GM18511 (cell line): ENCODE measurements around the gene DIP2C.
"Not testable (repeated sequence)": the region's sequence is repeated elsewhere in the genome, so short reads cannot be mapped to it uniquely, and the experiment has no call there.

Experiments
- ATAC-seq: cut with Tn5 transposase; IDR thresholded peaks from one replicate; pipeline ENCODE4 v1.9.1; 2021; ENCODE audit warnings: mild to moderate bottlenecking, moderate library complexity; ENCODE audit not compliant: unreplicated experiment

DIP2C gene

DNA sequence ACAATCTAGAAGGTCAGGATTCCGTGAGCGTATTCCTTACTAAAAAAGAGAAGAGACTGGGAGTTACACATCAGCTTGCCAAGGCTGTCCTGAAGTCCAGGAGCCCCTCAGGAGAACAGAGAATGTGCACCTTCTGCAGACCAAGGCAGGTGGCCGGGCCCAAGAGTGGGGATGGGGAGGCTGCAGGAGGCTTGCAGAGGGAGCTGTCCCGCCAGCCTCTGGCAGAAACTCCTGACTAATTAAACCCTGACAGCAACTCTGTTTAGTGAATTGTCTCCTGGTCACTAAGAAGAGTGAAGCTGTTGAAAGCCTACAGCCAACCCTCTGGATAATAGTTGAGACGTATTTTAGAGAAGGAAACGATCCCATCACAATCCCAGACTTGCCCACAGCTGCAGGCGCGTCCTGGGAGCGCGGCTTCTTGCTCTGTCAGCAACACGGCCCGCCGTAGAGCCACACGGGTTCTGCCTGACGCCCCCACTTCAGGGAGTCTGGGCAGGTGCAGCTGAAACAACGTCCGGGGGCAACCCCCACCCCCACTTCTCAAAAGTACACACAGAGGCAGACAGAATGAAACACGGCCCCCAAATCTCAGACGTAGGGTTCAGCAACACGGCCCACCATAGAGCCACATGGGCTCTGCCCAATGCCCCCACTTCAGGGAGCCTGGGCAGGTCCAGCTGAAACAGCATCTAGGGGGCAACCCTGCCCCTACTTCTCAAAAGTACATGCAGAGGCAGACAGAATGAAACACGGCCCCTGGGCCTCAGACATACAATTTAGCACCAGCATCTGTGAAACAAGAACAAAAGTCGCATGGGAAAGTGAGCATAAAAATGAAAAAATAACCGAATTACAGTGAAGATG, 45.2 kb downstream of the DIP2C start:
- ATAC-seq, result no peak

DNA sequence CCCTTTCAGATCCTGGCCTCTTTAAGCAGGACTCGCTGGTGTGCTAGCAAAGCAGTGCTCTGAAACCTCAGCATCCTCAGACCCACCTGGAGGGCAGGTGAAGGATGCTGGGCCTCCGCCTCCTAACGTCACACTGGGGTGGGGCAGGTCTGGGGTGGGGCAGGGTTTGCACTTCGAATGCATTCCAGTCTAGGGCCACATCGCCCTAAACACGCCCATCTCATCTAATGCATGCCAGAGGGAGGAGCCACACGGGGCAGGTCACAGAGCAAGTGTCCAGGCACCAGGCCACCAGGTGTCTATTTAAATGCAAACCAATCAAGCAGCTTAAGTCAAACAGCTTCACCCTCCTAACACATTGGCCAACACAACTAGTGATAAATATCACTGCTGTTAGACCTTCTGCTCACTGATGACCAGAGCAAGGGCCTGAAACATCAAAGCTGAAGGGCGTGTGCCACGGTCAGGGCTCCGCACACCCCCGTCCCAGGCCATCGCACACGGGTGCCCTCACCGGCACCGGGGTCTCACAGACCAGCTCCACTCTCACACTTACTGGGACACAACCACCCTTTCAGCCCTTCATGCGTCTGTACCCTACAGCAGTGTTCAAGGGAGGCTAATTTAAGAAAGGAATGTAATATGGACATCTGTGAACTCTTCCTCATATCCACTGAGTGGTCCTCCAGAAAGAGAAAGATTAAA, 47.1 kb downstream of the DIP2C start:
- no peak for ATAC-seq

DNA sequence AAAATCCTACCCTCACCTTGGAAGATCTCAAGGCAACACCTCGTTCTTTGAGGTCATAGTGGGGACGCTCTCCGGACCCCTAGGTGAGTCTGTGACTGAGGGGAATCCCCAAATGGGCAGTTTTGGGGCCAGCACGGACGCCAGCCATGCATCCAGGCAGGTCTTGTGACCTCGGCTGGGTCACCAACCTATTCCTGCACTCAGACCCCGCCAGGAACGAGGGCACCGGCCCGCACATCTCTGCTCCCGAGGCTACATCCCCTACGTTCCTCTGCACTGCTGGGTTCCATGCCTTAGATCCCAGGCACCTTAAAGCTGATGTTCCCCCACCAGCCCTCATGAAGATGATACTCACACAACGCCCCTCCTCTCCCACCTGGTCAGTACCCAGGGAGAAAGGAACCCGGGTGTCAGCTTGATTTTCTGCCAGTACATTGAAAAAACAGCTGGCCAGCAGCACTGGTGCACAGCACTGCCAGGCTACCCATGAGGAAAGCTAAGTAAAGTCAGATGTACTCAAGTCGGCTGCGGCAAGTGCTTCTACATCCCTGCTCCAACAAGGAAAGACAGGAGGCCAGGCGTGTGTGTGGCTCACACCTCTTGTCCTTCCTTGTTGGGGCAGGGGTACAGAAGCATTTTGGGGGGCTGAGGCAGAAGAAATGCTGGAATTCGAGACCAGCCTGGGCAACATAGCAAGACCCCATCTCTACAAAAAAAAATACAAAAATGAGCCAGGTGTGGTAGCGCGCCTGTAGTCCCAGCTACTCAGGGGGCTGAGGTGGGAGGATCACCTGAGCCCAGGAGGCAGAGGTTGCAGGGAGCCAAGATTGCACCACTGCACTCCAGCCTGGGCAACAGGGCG, 48.1 kb downstream of the DIP2C start:
- no peak for ATAC-seq

DNA sequence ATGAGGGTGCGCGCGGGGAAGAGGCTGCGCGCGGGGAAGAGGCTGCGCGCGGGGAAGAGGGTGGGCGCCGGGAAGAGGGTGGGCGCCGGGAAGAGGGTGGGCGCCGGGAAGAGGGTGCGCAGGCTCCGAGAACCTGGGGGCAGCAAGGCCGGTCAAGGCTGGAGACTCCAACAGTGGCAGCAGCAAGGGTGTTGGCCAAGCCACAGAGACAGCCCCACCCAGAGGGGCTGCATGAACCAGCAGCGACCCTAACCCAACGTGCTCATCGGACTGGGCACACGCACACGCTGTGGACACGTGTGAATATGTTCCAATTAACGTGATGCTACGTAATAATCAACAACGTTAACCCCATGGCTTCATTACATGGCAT, 48.8 kb downstream of the DIP2C start:
- ATAC-seq, result no peak

DNA sequence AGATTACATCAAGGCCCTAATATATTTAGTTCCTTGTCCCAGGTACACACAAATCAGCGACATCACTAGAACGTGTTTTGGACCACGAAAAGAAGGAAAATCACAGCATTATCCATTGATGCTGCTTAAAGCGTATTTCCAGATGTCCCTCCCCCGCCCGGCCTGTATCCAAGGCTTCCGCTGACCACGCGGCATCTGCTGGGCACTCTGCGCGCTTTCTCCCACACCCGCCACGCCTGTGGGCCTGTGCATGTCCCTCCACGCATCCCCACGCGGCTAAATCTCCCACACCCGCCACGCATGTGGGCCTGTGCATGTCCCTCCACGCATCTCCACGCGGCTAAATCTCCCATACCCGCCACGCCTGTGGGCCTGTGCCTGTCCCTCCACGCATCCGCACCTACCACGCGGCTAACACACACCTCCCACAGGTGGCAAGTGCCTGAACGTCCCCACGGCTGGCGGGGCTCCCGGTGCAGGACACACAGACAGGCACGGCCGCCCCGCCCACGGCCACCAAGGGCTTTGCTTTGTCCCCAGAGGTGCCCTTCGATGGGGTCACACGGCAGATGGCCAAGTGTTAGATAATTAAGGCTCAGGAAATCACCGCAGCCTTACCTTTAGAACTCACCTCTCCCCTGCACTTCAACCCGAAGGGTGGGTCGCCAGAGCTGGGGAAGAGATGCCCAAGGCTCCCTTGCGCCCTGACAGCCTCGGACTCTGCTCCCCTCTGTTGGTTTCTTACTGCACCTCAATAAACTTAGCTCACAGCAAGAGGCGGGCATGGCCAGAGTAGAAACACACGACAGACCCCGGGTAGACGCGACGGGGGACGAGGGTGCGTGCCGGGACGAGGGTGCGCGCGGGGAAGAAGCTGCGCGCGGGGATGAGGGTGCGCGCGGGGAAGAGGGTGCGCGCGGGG, 49.5 kb downstream of the DIP2C start:
- no peak for ATAC-seq

DNA sequence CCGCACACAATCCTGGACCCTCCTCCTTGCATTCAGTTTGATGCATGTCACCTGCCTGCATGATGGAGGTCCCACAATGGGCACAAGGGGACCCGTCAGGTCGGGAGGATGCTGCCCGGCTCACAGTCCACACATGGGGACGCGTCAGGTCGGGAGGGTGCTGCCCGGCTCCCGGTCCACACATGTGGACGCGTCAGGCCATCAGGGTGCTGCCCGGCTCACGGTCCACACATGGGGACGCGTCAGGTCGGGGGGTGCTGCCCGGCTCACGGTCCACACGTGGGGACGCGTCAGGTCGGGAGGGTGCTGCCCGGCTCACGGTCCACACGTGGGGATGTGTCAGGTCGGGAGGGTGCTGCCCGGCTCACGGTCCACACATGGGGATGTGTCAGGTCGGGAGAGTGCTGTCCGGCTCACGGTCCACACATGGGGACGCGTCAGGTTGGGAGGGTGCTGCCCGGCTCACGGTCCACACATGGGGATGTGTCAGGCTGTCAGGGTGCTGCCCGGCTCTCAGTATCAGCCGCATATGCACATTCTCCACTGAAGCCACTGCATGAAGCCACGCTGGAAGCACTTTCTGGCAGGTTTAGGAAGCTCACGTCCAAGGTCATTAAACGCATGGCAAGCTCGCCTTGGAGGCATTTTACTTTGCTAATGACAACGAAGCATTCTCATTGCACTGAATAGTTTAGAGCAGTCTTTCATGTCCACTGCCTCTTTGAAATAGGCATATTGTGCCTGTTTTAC, 50.3 kb downstream of the DIP2C start:
- ATAC-seq, result no peak

DNA sequence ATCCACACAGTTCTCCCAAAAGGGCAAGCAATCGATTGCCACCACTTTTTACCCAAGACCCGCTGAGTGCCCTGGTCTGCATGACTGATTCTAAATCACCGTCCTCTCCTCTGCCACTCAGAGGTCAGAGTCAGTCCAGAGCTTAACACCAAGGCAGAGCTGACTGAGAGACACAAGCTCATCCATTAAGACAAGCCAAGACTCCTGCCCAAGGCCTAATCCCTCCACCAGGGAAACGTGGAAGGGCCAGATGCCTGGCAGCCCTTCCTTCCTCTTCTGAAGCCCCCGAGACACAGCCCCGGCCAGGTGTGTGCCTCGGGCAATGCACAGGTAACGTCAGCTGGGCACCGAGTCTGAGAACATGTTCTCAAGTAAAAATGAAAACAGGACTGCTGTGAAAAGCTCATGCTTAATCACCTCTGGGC, 51.7 kb downstream of the DIP2C start:
- no peak for ATAC-seq

DNA sequence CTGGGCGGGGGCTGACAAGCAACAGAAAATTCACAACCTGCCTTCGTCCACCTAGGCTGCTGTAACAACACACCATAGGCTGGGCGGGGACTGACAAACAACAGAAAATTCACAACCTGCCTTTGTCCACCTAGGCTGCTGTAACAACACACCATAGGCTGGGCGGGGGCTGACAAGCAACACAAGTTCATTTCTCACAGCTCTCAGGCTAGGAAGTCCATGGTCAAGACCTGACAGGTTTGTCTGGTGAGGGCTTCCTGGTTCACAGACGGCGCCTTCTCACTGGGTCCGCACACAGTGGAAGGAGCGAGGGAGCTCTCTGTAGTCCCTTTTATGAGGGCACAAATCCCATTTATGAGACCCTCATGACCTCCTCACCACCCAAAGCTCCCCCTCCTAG, 52.2 kb downstream of the DIP2C start:
- no peak for ATAC-seq

DNA sequence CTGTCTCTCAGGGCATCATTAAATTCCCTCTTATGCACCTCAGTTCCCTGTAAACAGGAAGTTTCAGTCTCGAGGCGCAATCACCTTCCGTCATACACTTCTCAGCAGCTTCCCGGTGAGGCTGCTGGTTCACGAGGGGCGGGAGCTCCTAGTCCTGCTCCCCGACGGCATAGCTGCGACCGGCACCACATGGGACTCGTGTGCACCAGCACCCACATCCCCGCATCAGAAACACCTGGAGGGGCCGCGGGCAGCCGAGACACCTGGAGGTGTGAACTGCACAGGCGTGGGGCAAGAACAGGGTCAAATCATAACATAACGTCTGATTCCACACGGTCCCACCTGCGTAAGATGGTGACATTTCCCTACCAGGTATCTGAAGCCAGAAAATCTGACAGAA, 52.7 kb downstream of the DIP2C start:
- ATAC-seq, result no peak

DNA sequence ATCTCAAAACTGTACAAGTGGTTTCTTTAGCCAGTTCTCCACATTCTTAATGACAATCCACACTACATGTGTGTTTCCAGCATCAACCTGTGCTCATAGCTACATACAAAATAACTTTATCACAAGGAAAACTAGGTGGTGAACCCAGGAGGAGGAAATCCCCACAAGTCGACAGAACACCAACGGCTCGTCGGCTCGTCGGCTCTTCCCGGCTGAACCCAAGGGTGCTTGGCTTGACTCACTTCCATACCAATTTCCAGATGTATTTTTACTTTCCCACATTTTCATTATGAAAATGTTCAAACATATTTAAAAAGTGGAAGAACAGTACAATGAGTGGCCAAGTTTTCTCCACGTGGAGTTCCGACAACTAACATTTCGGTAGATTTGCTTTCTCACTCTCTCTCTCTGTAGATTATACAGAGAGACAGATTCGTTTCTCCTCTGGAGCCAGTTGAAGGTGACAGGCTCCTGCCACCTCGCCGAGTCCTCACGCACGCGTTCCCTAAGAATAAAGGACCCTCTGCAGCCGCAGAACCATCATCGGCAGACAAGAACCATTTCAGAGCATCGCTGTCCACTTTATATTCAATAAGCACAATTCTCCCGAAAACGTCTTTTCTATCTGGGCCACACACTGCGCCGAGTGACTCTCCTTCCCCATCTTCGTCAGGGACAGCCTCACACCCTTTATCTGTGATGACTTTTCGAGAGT, 53.3 kb downstream of the DIP2C start:
- no peak for ATAC-seq

DNA sequence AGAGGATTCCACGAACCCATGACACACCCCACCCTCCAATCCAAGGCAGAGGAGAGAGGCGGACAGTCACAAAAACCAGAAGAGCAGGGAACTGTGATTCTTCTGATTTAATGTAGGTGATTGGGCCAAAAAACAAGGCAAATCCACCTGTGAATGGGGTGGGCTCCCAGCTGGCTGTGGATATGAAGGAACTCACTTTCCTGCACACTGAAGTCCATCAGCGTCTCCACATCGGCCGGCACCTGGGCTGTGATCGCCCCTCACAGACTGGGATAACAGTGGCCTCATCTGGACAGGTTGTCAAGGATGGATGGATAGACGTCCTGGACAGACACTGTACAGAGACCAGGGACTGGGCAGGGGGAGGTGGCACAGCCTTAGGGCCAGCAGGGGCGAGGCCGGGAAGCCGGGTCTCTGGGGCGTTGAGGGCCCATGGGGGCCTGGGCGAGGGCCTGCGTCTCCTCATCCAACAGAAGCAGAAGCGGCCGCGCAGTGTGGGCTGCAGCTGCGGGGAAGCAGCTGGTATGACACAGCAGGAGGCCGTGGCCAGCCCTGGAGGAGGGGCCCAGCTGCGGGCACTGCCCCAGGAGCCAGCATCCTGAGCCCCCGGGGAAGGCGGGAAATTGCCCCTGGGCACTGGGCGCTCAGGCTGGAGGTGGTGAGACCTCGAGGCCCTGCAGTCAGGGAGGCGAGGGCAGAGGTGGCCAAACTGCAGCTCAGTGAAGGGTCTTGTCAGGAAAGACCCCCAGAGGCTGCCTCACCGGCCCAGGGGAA, 54.2 kb downstream of the DIP2C start:
- no peak for ATAC-seq

DNA sequence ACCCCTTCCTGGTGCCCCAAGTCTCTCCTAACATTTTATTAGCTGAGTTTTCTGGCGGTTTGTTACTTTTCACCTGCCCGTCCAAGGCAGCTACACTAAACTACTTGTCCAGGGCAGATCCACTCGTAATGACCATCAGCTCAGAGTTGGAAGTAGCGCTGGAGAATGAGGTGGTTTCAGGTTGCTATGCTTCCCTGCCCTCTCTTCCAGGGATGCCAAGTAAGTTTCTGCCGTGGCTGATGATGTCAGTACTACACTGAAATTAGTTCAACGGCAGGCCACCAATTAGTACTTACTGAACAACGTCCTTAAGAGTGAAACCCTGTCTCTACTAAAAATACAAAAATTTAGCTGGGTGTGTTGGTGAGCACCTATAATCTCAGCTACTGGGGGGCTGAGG, 55.2 kb downstream of the DIP2C start:
- ATAC-seq, result no peak

DNA sequence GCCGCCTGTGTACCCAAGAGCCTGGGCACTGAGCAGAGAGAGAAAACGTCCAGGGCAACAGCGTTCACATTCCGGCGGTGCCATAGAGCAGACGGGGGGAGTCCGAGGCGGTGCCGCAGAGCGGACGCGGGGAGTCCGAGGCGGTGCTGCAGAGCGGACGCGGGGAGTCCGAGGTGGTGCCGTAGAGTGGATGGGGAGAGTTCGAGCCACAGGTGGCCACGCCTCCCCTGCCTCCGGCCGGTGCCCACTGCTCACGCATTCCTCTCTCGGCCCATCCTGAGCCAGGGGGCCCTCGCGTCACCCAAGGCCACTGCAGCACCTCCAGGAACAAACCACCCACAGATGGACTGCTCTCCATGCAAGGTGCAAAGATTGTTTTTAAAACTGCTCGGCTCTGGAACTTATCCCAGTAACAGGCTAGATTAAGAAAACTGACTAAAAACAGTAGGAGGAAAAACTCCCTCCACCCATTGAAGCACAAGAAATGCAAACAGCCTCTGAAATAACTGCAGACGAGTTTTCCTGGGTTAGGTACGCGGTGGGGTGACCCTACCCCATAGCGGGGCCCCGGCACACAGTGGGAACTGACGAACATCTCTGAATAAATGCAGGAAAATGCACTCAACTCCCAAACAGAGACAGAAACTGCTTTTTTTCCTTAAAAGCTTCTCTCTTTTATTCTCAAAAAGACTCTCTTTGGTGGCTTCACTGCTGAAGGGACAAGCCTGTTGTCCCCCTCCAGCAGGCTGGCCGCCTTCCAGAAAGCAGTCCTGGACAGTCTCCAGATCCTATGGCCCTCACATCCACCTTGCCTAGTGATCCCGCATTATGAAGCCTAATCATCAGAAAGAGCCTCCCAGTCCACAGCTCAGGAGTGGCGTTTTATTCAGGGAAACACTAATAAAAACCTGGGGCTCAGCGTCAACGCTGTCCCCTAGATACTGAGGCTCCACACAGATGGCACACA, 55.9 kb downstream of the DIP2C start:
- ATAC-seq, result no peak

DNA sequence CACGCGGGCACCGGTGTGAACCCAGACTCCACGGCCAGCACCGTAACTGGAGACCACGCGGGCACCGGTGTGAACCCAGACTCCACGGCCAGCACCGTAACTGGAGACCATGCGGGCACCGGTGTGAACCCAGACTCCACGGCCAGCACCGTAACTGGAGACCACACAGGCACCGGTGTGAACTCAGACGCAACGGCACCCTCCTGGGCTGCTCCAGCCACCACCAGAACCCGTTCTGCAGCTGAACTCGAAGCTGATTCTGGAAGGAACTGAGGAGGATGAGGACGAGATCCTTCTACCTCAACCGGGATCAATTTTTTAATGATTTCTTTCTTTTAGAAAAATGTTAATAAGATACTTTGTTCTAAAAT, 56.7 kb downstream of the DIP2C start:
- not testable (repeated sequence) for ATAC-seq

DNA sequence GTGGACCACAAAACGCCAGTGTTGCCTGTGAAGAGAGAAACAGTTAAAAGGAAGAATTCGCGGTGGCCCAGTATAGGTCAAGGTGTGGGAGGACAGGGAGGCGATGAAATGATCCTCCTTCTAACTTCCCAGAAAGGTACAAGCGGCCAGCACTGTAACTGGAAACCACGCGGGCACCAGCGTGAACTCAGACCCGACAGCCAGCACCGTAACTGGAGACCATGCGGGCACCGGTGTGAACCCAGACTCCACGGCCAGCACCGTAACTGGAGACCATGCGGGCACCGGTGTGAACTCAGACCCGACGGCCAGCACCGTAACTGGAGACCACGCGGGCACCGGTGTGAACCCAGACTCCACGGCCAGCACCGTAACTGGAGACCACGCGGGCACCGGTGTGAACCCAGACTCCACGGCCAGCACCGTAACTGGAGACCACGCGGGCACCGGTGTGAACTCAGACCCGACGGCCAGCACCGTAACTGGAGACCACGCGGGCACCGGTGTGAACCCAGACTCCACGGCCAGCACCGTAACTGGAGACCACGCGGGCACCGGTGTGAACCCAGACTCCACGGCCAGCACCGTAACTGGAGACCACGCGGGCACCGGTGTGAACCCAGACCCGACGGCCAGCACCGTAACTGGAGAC, 57.2 kb downstream of the DIP2C start:
- not testable (repeated sequence) for ATAC-seq

DNA sequence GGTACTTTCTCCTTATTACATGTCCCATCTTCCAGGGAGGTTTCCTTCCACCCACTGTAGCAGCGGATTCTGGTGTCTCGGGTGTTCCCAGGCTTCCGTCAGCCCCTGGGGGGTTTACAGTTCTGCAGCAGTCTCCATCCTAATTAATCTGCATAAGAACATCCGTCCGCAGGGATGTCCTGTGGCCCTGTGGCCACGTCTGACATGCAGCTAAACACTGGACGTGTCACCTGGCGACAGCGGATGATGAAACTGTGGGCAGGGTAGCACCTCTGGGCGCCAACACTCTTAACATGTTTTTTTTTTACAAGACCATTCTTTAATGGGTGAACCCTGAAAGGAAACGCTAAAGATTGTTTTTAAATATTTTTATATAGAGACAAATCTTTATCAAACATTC, 58.2 kb downstream of the DIP2C start:
- no peak for ATAC-seq
